ENCODE measurements around the gene LENEP. TPM values are rescaled to one million over a fixed set of nuclear protein-coding genes. Genes with fewer than 3 reads are reported as not detected.
"Not testable (repeated sequence)": the region's sequence is repeated elsewhere in the genome, so short reads cannot be mapped to it uniquely, and the experiment has no call there.

LENEP gene
- total RNA-seq, 1 experiment from 2014 or later, result 0.50 TPM

DNA sequence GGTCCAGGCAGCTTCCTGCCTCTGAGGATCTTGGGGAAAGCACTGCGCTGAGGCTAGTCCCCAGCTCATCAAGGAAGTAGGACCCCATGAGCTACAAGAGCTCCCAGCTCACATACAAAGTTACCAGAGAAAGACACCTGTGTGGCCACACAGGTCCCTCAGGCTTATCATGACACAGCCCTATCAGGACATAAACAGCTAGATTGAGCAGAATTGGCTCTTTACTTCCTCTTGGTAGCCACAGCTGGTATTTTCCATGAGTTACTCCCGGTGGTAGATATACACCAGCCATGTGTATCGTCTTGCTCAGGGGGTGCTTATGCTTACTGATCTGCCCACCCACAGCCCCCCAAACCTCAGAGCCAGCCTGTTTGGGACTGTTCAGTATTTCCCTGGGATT is 1.2 kb downstream of the LENEP start:
- peaks cover 26% of the 10 kb centered on the region for H3K4me1 Mint-ChIP-seq (ENCODE audit: low read depth, unreplicated experiment)
- CTCF ChIA-PET, result interaction anchor here (0.6 to 1.6 kb wide), 6 partner anchors 11 to 1031 kb away, joined by 3 to 8 read pairs (median 6); partner anchors contain the start of genes FLAD1, PBXIP1, PYGO2 and SLC39A1
- intact Hi-C loops (cut with micrococcal nuclease; ENCODE audit: unreplicated experiment), result no loop called here
- Histone ChIP-seq H3K4me3 (ENCODE audit: low read depth, low read length) (no peak overlapping the region), H3K27me3 (replicated peaks; ENCODE audit: control insufficient read depth, insufficient read depth, low read length) (no peaks in the 10 kb centered on the region), H3K36me3 (ENCODE audit: control insufficient read depth, insufficient read depth, low read length) (peaks cover 2% of the 10 kb centered on the region; the same call in 1 of the 2 replicates), H3K9me3 (no peaks in the 10 kb centered on the region), H3K4me1 (0 out of 2 replicates have a peak, but pooled peaks cover 11% of the 10 kb centered on the region)
- POLR2A ChIA-PET, result interaction anchor here (0.7 to 1.4 kb wide), 3 partner anchors 12 to 33 kb away, joined by 3 to 7 read pairs (median 6); partner anchors contain the start of genes FLAD1 and PYGO2
- no peaks in the 10 kb centered on the region for H3K9me3 Mint-ChIP-seq (ENCODE audit: unreplicated experiment)
- H3K27ac Mint-ChIP-seq (ENCODE audit: unreplicated experiment), result peak overlapping the region; percentile 48
- no peak for DNase-seq
- TF ChIP-seq, protein P1, sequence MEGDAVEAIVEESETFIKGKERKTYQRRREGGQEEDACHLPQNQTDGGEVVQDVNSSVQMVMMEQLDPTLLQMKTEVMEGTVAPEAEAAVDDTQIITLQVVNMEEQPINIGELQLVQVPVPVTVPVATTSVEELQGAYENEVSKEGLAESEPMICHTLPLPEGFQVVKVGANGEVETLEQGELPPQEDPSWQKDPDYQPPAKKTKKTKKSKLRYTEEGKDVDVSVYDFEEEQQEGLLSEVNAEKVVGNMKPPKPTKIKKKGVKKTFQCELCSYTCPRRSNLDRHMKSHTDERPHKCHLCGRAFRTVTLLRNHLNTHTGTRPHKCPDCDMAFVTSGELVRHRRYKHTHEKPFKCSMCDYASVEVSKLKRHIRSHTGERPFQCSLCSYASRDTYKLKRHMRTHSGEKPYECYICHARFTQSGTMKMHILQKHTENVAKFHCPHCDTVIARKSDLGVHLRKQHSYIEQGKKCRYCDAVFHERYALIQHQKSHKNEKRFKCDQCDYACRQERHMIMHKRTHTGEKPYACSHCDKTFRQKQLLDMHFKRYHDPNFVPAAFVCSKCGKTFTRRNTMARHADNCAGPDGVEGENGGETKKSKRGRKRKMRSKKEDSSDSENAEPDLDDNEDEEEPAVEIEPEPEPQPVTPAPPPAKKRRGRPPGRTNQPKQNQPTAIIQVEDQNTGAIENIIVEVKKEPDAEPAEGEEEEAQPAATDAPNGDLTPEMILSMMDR (IDR thresholded peaks at IDR 0.05; ENCODE audit: insufficient read depth in 1 of 2, low read depth in 1 of 2, low read length in 1 of 2, severe bottlenecking in 1 of 2, unreplicated experiment in 1 of 2), result no peak
- BruUV-seq (replicated peaks), result no TSS peak
- H3K27me3 Mint-ChIP-seq (ENCODE audit: insufficient read depth, unreplicated experiment), result no peaks in the 10 kb centered on the region
- H3K36me3 Mint-ChIP-seq (ENCODE audit: insufficient read depth, unreplicated experiment), result peaks cover 21% of the 10 kb centered on the region
- H3K4me3 Mint-ChIP-seq (ENCODE audit: unreplicated experiment), result no peak overlapping the region

DNA sequence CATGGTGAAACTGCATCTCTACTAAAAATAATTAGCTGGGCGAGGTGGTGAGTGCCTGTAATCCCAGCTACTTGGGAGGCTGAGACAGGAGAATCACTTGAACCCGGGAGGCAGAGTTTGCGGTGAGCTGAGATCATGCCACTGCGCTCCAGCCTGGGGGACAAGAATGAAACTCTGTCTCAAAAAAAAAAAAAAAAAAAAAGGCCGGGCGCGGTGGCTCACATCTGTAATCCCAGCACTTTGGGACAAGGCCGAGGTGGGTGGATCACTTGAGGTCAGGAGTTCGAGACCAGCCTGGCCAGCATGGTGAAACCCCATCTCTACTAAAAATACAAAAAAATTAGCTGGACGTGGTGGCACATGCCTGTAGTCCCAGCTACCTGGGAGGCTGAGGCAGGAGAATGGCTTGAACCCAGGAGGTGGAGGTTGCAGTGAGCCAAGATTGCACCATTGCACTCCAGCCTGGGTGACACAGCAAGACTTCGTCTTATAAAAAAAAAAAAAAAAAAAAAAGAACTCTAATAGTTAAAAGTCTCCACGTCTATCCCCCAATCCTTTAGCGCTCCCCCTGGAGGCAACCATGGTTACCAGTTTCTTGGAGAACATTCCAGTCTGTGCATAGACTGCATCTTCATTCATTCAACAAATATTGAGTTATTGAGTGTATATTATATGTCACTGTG is 2.1 kb downstream of the LENEP start:
- not testable (repeated sequence) for H3K27ac Mint-ChIP-seq (ENCODE audit: unreplicated experiment); H3K4me3 Mint-ChIP-seq (ENCODE audit: unreplicated experiment); H3K27me3 ChIP-seq (replicated peaks; ENCODE audit: control insufficient read depth, insufficient read depth, low read length); H3K36me3 ChIP-seq (ENCODE audit: control insufficient read depth, insufficient read depth, low read length); BruUV-seq (replicated peaks); H3K9me3 Mint-ChIP-seq (ENCODE audit: unreplicated experiment); H3K9me3 ChIP-seq; H3K27me3 Mint-ChIP-seq (ENCODE audit: insufficient read depth, unreplicated experiment); H3K4me3 ChIP-seq (ENCODE audit: low read depth, low read length)
- intact Hi-C loops (cut with micrococcal nuclease; ENCODE audit: unreplicated experiment), result loop anchor here (1.0 kb wide), 1 partner anchor 34 kb away; the partner anchor contains the start of gene PYGO2
- POLR2A ChIA-PET, result interaction anchor here (0.7 to 1.8 kb wide), 3 partner anchors 12 to 22 kb away, joined by 3 to 5 read pairs (median 4); partner anchors contain the start of gene FLAD1
- TF ChIP-seq, protein P1 (IDR thresholded peaks at IDR 0.05; ENCODE audit: insufficient read depth in 1 of 2, low read depth in 1 of 2, low read length in 1 of 2, severe bottlenecking in 1 of 2, unreplicated experiment in 1 of 2), result peak; percentile 28 to 73
- peaks cover 26% of the 10 kb centered on the region for H3K4me1 Mint-ChIP-seq (ENCODE audit: low read depth, unreplicated experiment)
- DNase-seq, result peak; percentile 78 to 80
- 0 out of 2 replicates have a peak, but pooled peaks cover 11% of the 10 kb centered on the region for H3K4me1 ChIP-seq
- CTCF ChIA-PET, result interaction anchor here (0.7 to 1.4 kb wide), 7 partner anchors 12 to 89 kb away, joined by 3 to 9 read pairs (median 6); partner anchors contain the start of genes FLAD1 and SHC1
- peaks cover 24% of the 10 kb centered on the region for H3K36me3 Mint-ChIP-seq (ENCODE audit: insufficient read depth, unreplicated experiment)

DNA sequence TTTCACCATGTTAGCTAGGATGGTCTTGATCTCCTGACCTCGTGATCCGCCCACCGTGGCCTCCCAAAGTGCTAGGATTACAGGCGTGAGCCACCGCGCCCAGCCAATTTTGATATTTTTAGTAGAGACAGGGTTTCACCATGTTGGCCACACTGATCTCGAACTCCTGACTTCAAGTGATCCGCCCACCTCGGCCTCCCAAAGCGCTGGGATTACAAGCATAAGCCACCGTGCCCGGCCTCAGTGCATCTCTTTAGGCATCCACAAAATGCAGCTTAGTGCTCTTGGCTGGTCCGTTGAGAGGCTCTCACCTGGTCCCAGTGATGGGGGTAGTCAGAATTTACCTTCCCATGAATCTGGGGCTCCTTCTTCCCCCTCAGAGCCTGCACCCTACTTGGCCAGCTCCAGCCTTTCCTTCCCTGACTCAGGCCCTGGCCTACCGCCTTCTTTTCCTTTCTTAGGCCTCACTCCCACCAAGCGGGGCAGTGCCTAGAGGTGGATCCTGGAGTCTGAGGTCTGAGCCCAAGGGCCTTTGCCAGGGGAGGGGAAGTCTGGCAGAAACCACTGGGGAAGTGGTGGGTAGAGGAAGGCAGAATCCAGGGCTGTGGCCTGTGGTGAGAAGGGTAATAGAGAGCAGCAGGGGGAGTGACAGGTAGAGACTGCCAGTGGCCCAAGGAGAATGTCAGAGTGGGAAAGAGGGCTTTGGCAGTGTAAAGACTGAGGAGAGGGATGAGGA is 3.7 kb downstream of the LENEP start:
- Mint-ChIP-seq H3K36me3 (ENCODE audit: insufficient read depth, unreplicated experiment) (peaks cover 40% of the 10 kb centered on the region), H3K27me3 (ENCODE audit: insufficient read depth, unreplicated experiment) (no peaks in the 10 kb centered on the region), H3K4me1 (ENCODE audit: low read depth, unreplicated experiment) (peaks cover 26% of the 10 kb centered on the region), H3K27ac (ENCODE audit: unreplicated experiment) (peak overlapping the region; percentile 62), H3K9me3 (ENCODE audit: unreplicated experiment) (no peaks in the 10 kb centered on the region), H3K4me3 (ENCODE audit: unreplicated experiment) (peak overlapping the region; percentile 96)
- CTCF ChIA-PET, result interaction anchor here (0.7 to 0.9 kb wide), 2 partner anchors 9 to 25 kb away, joined by 3 read pairs; no protein-coding TSS in a partner anchor
- no peak overlapping the region for H3K4me3 ChIP-seq (ENCODE audit: low read depth, low read length)
- POLR2A ChIA-PET, result interaction anchor here (0.6 to 1.8 kb wide), 2 partner anchors 14 to 54 kb away, joined by 4 to 9 read pairs; partner anchors contain the start of gene FLAD1
- no peak for DNase-seq
- H3K4me1 ChIP-seq, result 0 out of 2 replicates have a peak, but pooled peaks cover 11% of the 10 kb centered on the region
- intact Hi-C loops (cut with micrococcal nuclease; ENCODE audit: unreplicated experiment), result no loop called here
- H3K27me3 ChIP-seq (replicated peaks; ENCODE audit: control insufficient read depth, insufficient read depth, low read length), result no peaks in the 10 kb centered on the region
- peaks cover 1% of the 10 kb centered on the region; the same call in 1 of the 2 replicates for H3K36me3 ChIP-seq (ENCODE audit: control insufficient read depth, insufficient read depth, low read length)
- no peaks in the 10 kb centered on the region for H3K9me3 ChIP-seq
- BruUV-seq (replicated peaks), result no TSS peak
- TF ChIP-seq, protein P1 (IDR thresholded peaks at IDR 0.05; ENCODE audit: insufficient read depth in 1 of 2, low read depth in 1 of 2, low read length in 1 of 2, severe bottlenecking in 1 of 2, unreplicated experiment in 1 of 2), result no peak

Measured in Caco-2 (cell line).